Lower leg skin (tissue), 4 donors: ENCODE data around the gene CRIP3. TPM values are rescaled to one million over a fixed set of nuclear protein-coding genes. Genes with fewer than 3 reads are reported as not detected.

ENCODE experiments used
- DNase-seq, 2 donors: peaks; one replicate each; pipeline ENCODE4 v3.0.0-alpha.2; 2019; ENCODE audit warnings: low spot score in 2 of 2
- H3K4me3 ChIP-seq: fragments of 200-600 bp; sonication (generic); 2 replicates; pipeline ENCODE4 v1.5.1; 2017; ENCODE audit warnings: mild to moderate bottlenecking, low read depth; ENCODE audit not compliant: poor library complexity, severe bottlenecking
- POLR2A ChIP-seq, 2 donors: fragments of 450-650 bp; IDR thresholded peaks; one replicate each; pipeline ENCODE4 v1.6.1; 2016 to 2017; ENCODE audit warnings: antibody characterized with exemption in 2 of 2, mild to moderate bottlenecking in 1 of 2, moderate library complexity in 1 of 2
- WGBS, 2 donors: methylation state at CpG; one replicate each; pipeline ENCODE4 v1.1.5; 2018; 5-methylcytosine and 5-hydroxymethylcytosine counted together
- intact Hi-C: fragments of 100-400 bp; cut with DNase I; formaldehyde crosslinking; loops from one replicate; pipeline ENCODE4 v1.15.0; 2023; ENCODE audit warnings: low total_unique reads
- total RNA-seq, 4 donors: library from RNA; depleted of rRNA; stranded (reverse); fragments of >200 nt; gene quantifications; one replicate each; pipeline ENCODE4 v1.1.0, GENCODE V29; 2016
- TF ChIP-seq, protein P1 (sequence below), 3 donors: fragments of 450-650 bp; IDR thresholded peaks; one replicate each; pipeline ENCODE4 v1.5.1; 2016; ENCODE audit warnings: antibody characterized with exemption in 3 of 3, mild to moderate bottlenecking in 3 of 3, moderate library complexity in 2 of 3

The CRIP3 gene
- total RNA-seq, 4 donors from 2014 or later, result 0.30 to 4.5 TPM; not detected in 2

DNA sequence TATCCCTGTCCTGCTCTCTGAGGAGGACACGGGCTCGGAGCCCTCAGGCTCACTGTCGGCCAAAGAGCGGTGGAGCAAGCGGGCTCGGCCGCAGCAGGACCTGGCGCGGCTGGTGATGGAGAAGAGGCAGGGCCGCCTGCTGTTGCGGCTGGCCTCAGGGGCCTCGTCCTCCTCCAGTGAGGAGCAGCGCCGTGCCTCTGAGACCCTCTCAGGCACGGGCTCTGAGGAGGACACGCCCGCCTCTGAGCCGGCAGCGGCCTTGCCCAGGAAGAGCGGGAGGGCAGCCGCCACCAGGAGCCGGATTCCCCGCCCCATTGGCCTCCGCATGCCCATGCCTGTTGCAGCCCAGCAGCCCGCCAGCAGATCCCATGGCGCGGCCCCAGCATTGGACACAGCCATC lies 24.7 kb downstream of the CRIP3 start:
- 62 to 69% methylated on average over 9 to 27 of the region's 27 CpGs for WGBS, 2 donors
- intact Hi-C loops, result no loop called here
- no peak for DNase-seq

DNA sequence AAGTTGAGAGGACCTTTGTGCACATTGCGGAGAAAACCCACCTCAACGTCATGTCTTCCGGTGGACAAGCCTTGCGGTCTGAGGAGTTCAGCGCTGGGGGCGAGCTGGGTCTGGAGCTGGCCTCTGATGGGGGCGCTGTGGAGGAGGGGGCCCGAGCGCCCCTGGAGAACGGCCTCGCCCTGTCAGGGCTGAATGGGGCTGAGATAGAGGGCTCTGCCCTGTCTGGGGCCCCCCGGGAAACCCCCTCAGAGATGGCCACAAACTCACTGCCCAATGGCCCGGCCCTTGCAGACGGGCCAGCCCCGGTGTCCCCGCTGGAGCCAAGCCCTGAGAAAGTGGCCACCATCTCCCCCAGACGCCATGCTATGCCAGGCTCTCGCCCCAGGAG lies 25.1 kb downstream of the CRIP3 start:
- no peak overlapping the region for H3K4me3 ChIP-seq
- TF ChIP-seq, protein P1, sequence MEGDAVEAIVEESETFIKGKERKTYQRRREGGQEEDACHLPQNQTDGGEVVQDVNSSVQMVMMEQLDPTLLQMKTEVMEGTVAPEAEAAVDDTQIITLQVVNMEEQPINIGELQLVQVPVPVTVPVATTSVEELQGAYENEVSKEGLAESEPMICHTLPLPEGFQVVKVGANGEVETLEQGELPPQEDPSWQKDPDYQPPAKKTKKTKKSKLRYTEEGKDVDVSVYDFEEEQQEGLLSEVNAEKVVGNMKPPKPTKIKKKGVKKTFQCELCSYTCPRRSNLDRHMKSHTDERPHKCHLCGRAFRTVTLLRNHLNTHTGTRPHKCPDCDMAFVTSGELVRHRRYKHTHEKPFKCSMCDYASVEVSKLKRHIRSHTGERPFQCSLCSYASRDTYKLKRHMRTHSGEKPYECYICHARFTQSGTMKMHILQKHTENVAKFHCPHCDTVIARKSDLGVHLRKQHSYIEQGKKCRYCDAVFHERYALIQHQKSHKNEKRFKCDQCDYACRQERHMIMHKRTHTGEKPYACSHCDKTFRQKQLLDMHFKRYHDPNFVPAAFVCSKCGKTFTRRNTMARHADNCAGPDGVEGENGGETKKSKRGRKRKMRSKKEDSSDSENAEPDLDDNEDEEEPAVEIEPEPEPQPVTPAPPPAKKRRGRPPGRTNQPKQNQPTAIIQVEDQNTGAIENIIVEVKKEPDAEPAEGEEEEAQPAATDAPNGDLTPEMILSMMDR (IDR thresholded peaks at IDR 0.05), result no peak
- no peak for TF ChIP-seq POLR2A (IDR thresholded peaks at IDR 0.05)
- 91 to 93% methylated on average over 12 of the region's 18 CpGs for WGBS, 2 donors
- DNase-seq, result no peak
- intact Hi-C loops, result no loop called here

More for the DNA sequence above, 24.7 kb downstream of the CRIP3 start:
- H3K4me3 ChIP-seq, result no peak overlapping the region
- no peak for TF ChIP-seq POLR2A (IDR thresholded peaks at IDR 0.05)
- TF ChIP-seq, protein P1 (IDR thresholded peaks at IDR 0.05), result no peak

DNA sequence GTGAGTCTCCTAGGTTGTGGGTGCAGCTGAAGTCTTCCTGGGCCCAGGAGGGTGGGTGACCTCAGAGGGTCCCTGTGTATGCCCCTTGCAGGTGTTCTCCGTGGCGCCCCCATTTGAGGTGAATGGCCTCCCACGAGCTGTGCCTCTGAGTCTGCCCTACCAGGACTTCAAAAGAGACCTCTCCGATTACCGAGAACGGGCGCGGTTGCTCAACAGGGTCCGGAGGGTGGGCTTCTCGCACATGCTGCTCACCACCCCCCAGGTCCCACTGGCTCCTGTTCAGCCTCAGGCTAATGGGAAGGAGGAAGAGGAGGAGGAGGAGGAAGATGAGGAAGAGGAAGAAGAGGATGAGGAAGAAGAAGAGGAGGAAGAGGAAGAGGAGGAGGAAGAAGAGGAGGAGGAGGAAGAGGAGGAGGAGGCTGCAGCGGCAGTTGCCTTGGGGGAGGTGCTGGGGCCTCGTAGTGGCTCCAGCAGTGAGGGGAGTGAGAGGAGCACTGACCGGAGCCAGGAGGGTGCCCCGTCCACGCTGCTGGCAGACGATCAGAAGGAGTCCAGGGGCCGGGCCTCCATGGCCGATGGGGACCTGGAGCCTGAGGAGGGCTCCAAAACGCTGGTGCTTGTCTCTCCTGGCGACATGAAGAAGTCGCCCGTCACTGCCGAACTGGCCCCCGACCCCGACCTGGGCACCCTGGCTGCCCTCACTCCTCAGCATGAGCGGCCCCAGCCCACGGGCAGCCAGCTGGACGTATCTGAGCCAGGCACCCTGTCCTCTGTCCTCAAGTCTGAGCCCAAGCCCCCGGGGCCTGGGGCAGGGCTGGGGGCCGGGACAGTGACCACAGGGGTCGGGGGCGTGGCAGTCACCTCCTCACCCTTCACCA lies 25.8 kb downstream of the CRIP3 start:
- 77 to 85% methylated on average over 25 to 32 of the region's 32 CpGs for WGBS, 2 donors
- intact Hi-C loops, result no loop called here
- H3K4me3 ChIP-seq, result no peak overlapping the region
- no peak for DNase-seq
- TF ChIP-seq, protein P1 (IDR thresholded peaks at IDR 0.05), result no peak
- TF ChIP-seq POLR2A (IDR thresholded peaks at IDR 0.05), result no peak

DNA sequence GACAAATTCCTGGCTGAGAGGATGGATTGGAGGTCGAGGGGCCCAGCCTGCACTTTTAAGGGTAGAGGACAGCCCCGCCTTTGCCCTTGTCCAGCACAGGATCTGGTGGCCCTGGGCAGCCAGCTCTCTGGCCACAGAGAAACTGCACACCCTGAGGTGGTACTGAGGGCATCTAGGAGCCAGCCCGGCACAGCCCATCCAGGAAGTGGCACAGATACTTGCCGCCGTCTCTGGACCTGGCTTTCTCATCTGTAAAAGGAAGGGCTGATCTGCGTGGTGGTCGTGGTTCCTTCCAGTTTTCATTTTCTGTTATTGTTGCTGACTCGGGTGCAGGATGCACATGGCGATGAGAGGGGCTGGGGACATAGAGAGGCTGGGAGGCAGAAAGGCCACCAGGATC lies 26.6 kb downstream of the CRIP3 start:
- DNase-seq, result no peak
- no peak overlapping the region for H3K4me3 ChIP-seq
- intact Hi-C loops, result no loop called here
- 64 to 70% methylated on average over 9 of the region's 9 CpGs for WGBS, 2 donors
- TF ChIP-seq POLR2A (IDR thresholded peaks at IDR 0.05), result no peak
- TF ChIP-seq, protein P1 (IDR thresholded peaks at IDR 0.05), result no peak

DNA sequence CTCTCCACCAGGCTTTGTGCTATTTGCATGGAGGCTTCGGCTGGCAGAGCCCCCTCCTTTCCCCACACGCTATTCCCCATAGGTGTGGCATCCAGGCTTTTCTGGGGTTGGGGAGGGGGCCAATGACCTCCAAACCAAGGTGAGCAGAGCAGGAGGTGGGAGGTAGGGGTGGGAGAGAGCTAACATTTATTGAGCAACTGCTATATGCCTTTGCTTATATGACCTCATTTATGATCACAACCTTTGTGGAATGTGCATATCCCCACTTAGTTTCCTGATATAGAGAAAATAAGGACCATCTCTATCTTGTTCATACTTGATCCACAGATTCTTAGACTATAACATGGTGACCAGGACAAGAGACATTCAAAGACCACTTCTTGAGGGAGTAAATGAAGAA lies 28.4 kb downstream of the CRIP3 start:
- TF ChIP-seq, protein P1 (IDR thresholded peaks at IDR 0.05), result no peak
- TF ChIP-seq POLR2A (IDR thresholded peaks at IDR 0.05), result no peak
- DNase-seq, result no peak
- H3K4me3 ChIP-seq, result no peak overlapping the region
- 68 to 74% methylated on average over 2 of the region's 2 CpGs for WGBS, 2 donors
- intact Hi-C loops, result no loop called here
